ENCODE measurements around the gene FXYD2. TPM values are rescaled to one million over a fixed set of nuclear protein-coding genes. Genes with fewer than 3 reads are reported as not detected.

FXYD2 gene
- total and polyA plus RNA-seq, 2 donors (not counting 3 experiments of a cell fraction or from before 2014, with no cell fraction given) = 0.99 to 1.8 TPM

GRCh38 chr11:117830674-117831351 lies 6.3 kb upstream of the FXYD2 start:
- H3K79me2 ChIP-seq (ENCODE audit: control insufficient read depth, insufficient read depth, low read length) = no peaks in the 10 kb centered on the region

More at GRCh38 chr11:117830674-117831351, 6.3 kb upstream of the FXYD2 start:
- DNase-seq (ENCODE audit: low read depth, low spot score) (no peak), FAIRE-seq (no peak)
- Histone ChIP-seq H3K36me3 (ENCODE audit: control insufficient read depth in 2 of 2, extremely low read depth in 1 of 2, insufficient read depth in 2 of 2, low read length in 2 of 2) (no peaks in the 10 kb centered on the region), H3K9me3 (replicated peaks; ENCODE audit: control insufficient read depth, insufficient read depth, low read length) (no peaks in the 10 kb centered on the region), H2AFZ (ENCODE audit: low read depth, low read length) (no peak overlapping the region), H3K27me3 (ENCODE audit: control insufficient read depth in 2 of 2, insufficient read depth in 2 of 2, low read length in 2 of 2) (peaks cover 0 to 3% of the 10 kb centered on the region in 2 experiments), H3K4me1 (ENCODE audit: control insufficient read depth, extremely low read depth, insufficient read depth, low read length) (peaks cover 13% of the 10 kb centered on the region), H3K4me3 (replicated peaks in 1 of 3; ENCODE audit: insufficient read depth in 1 of 3, low read depth in 1 of 3, low read length in 3 of 3) (no peak overlapping the region), H3K9ac (replicated peaks; ENCODE audit: extremely low read depth, insufficient read depth, low read length) (no peak overlapping the region), H3K4me2 (ENCODE audit: insufficient read depth, low read length) (no peak overlapping the region), H3K9me1 (replicated peaks; ENCODE audit: control insufficient read depth, extremely low read depth, insufficient read depth, low read length) (no peaks in the 10 kb centered on the region), H3K27ac (ENCODE audit: insufficient read depth, low read depth, low read length) (no peak overlapping the region), H4K20me1 (replicated peaks; ENCODE audit: control insufficient read depth, extremely low read depth, insufficient read depth, low read length) (no peaks in the 10 kb centered on the region)
- TF ChIP-seq JUN (IDR thresholded peaks at IDR 0.05; ENCODE audit: borderline replicate concordance, insufficient read depth, insufficient read length, low read depth) (no peak), CTCF (IDR thresholded peaks at IDR 0.05; ENCODE audit: extremely low read depth in 1 of 2, insufficient read depth in 1 of 2, low read depth in 1 of 2, low read length in 2 of 2) (no peak), POLR2AphosphoS5 (IDR thresholded peaks at IDR 0.05; ENCODE audit: insufficient read depth, low read depth, low read length) (no peak), EZH2 (IDR thresholded peaks at IDR 0.05; ENCODE audit: borderline replicate concordance, low read depth, low read length, severe bottlenecking) (no peak), MYC (IDR thresholded peaks at IDR 0.05; ENCODE audit: low read depth, low read length) (no peak), GATA2 (IDR thresholded peaks at IDR 0.05; ENCODE audit: insufficient read depth, insufficient read length, low read depth, low read length) (no peak), FOS (IDR thresholded peaks at IDR 0.05; ENCODE audit: borderline replicate concordance, insufficient read depth, low read length) (no peak), POLR2A (IDR thresholded peaks at IDR 0.05; ENCODE audit: low read depth, low read length) (no peak), MAX (IDR thresholded peaks at IDR 0.05; ENCODE audit: insufficient read depth, insufficient read length) (no peak)
- POLR2A ChIA-PET = no interaction called here
- no TSS peak for BruUV-seq (replicated peaks)
- intact Hi-C loops (cut with micrococcal nuclease) = no loop called here
- CTCF ChIA-PET = interaction anchor here (0.6 to 0.7 kb wide), 2 partner anchors 116 to 223 kb away, joined by 3 read pairs; no protein-coding TSS in a partner anchor
- dilution Hi-C loops (cut with MboI; ENCODE audit: extremely low pct_ligation_motif_present, low sequenced_read_pairs) = no loop called here

Data from endothelial cell of umbilical vein (primary cell).